Muscle layer of duodenum (tissue), 2 donors: ENCODE data around the gene FAM131C.

Source experiments
- H3K27ac ChIP-seq: one replicate; pipeline ENCODE4 v1.7.0; 2013; ENCODE audit warnings: mild to moderate bottlenecking, low read length
- H3K27me3 ChIP-seq: one replicate; pipeline ENCODE4 v1.7.0; 2013; ENCODE audit warnings: low read depth, mild to moderate bottlenecking, control low read depth, low read length
- H3K36me3 ChIP-seq, 2 donors: one replicate each; pipeline ENCODE4 v1.7.0; 2013; ENCODE audit warnings: low read length in 2 of 2, control low read depth in 1 of 2, mild to moderate bottlenecking in 1 of 2; ENCODE audit not compliant: insufficient read depth in 2 of 2, control insufficient read depth in 1 of 2
- H3K4me1 ChIP-seq, 2 donors: one replicate each; pipeline ENCODE4 v1.7.0; 2013; ENCODE audit warnings: low read length in 2 of 2, mild to moderate bottlenecking in 2 of 2, control low read depth in 1 of 2, moderate library complexity in 1 of 2; ENCODE audit not compliant: insufficient read depth in 2 of 2, control insufficient read depth in 1 of 2
- H3K4me3 ChIP-seq, 2 donors: one replicate each; pipeline ENCODE4 v1.7.0; 2013; ENCODE audit warnings: low read length in 2 of 2, low read depth in 1 of 2, mild to moderate bottlenecking in 1 of 2
- H3K9me3 ChIP-seq, 2 donors: one replicate each; pipeline ENCODE4 v1.7.0; 2013; ENCODE audit warnings: low read length in 2 of 2, control low read depth in 1 of 2, mild to moderate bottlenecking in 1 of 2; ENCODE audit not compliant: control insufficient read depth in 1 of 2
- donor health status: healthy.

FAM131C gene

GRCh38 chr1:16072616-16073484 lies 601 bp downstream of the FAM131C start:
- H3K27ac ChIP-seq, result no peak overlapping the region
- H3K4me1 ChIP-seq, result peaks cover 0 to 23% of the 10 kb centered on the region in 2 donors
- H3K4me3 ChIP-seq, result peak overlapping the region in 1 of 2 donors; percentile 39
- H3K9me3 ChIP-seq, result no peaks in the 10 kb centered on the region
- H3K36me3 ChIP-seq, result no peaks in the 10 kb centered on the region
- peaks cover 6% of the 10 kb centered on the region for H3K27me3 ChIP-seq

GRCh38 chr1:16072095-16072494 lies 1.4 kb downstream of the FAM131C start:
- Histone ChIP-seq H3K4me1 (peaks cover 0 to 25% of the 10 kb centered on the region in 2 donors), H3K9me3 (no peaks in the 10 kb centered on the region), H3K27ac (no peak overlapping the region), H3K4me3 (no peak overlapping the region), H3K27me3 (peaks cover 6% of the 10 kb centered on the region), H3K36me3 (no peaks in the 10 kb centered on the region)

GRCh38 chr1:16071614-16072013 lies 1.8 kb downstream of the FAM131C start:
- Histone ChIP-seq H3K9me3 (no peaks in the 10 kb centered on the region), H3K27ac (no peak overlapping the region), H3K27me3 (peaks cover 6% of the 10 kb centered on the region), H3K4me3 (no peak overlapping the region), H3K4me1 (peaks cover 0 to 25% of the 10 kb centered on the region in 2 donors), H3K36me3 (no peaks in the 10 kb centered on the region)

GRCh38 chr1:16070640-16071355 lies 2.7 kb downstream of the FAM131C start:
- Histone ChIP-seq H3K4me1 (peaks cover 0 to 25% of the 10 kb centered on the region in 2 donors), H3K27ac (no peak overlapping the region)

GRCh38 chr1:16068356-16069270 lies 4.8 kb downstream of the FAM131C start:
- Histone ChIP-seq H3K4me1 (peaks cover 0 to 17% of the 10 kb centered on the region in 2 donors), H3K9me3 (no peaks in the 10 kb centered on the region), H3K4me3 (no peak overlapping the region), H3K36me3 (no peaks in the 10 kb centered on the region), H3K27ac (no peak overlapping the region), H3K27me3 (no peaks in the 10 kb centered on the region)

More at GRCh38 chr1:16070640-16071355, 2.7 kb downstream of the FAM131C start:
- H3K36me3 ChIP-seq, result no peaks in the 10 kb centered on the region
- H3K27me3 ChIP-seq, result peaks cover 6% of the 10 kb centered on the region
- no peaks in the 10 kb centered on the region for H3K9me3 ChIP-seq
- no peak overlapping the region for H3K4me3 ChIP-seq

- peaks cover 0 to 13% of the 10 kb centered on the region in 2 donors for H3K4me1 ChIP-seq
- H3K9me3 ChIP-seq, result no peaks in the 10 kb centered on the region
- no peak overlapping the region for H3K27ac ChIP-seq
- no peak overlapping the region for H3K4me3 ChIP-seq
- no peaks in the 10 kb centered on the region for H3K27me3 ChIP-seq
- H3K36me3 ChIP-seq, result no peaks in the 10 kb centered on the region
Measured at GRCh38 chr1:16067933-16068332, 5.5 kb downstream of the FAM131C start.

- Histone ChIP-seq H3K4me1 (peaks cover 0 to 13% of the 10 kb centered on the region in 2 donors), H3K4me3 (no peak overlapping the region), H3K27ac (no peak overlapping the region), H3K27me3 (no peaks in the 10 kb centered on the region), H3K36me3 (no peaks in the 10 kb centered on the region), H3K9me3 (no peaks in the 10 kb centered on the region)
Measured at GRCh38 chr1:16067127-16067768, 6.2 kb downstream of the FAM131C start.

- H3K27me3 ChIP-seq, result no peaks in the 10 kb centered on the region
- H3K4me3 ChIP-seq, result no peak overlapping the region
- no peaks in the 10 kb centered on the region for H3K9me3 ChIP-seq
- no peaks in the 10 kb centered on the region for H3K36me3 ChIP-seq
- peaks cover 0 to 13% of the 10 kb centered on the region in 2 donors for H3K4me1 ChIP-seq
- H3K27ac ChIP-seq, result no peak overlapping the region
Measured at GRCh38 chr1:16066245-16066644, 7.2 kb downstream of the FAM131C start.

GRCh38 chr1:16065269-16065576 lies 8.2 kb downstream of the FAM131C start:
- no peak overlapping the region for H3K4me3 ChIP-seq
- H3K9me3 ChIP-seq, result no peaks in the 10 kb centered on the region
- H3K36me3 ChIP-seq, result no peaks in the 10 kb centered on the region
- H3K4me1 ChIP-seq, result peaks cover 0 to 13% of the 10 kb centered on the region in 2 donors
- H3K27ac ChIP-seq, result no peak overlapping the region
- no peaks in the 10 kb centered on the region for H3K27me3 ChIP-seq

GRCh38 chr1:16064536-16065268 lies 8.7 kb downstream of the FAM131C start:
- H3K4me3 ChIP-seq, result no peak overlapping the region
- H3K9me3 ChIP-seq, result no peaks in the 10 kb centered on the region
- no peak overlapping the region for H3K27ac ChIP-seq
- H3K4me1 ChIP-seq, result peaks cover 0 to 13% of the 10 kb centered on the region in 2 donors
- H3K36me3 ChIP-seq, result no peaks in the 10 kb centered on the region
- no peaks in the 10 kb centered on the region for H3K27me3 ChIP-seq
